ENCODE results near the gene TRMT61A. TPM values are rescaled to one million over a fixed set of nuclear protein-coding genes. Genes with fewer than 3 reads are reported as not detected.
A peak's percentile ranks its signal among the peaks of the same experiment; 100 is the strongest.

The TRMT61A gene
- total RNA-seq, 6 experiments from 2014 or later: 12.0 to 14.9 (median 13.4) TPM

- Mint-ChIP-seq H3K36me3 (ENCODE audit: low read depth) (peaks cover 4% of the 10 kb centered on the region; the same call in 1 of the 2 replicates), H3K9me3 (no peaks in the 10 kb centered on the region), H3K4me3 (no peak overlapping the region), H3K27ac (no peak overlapping the region), H3K4me1 (ENCODE audit: low read depth) (peaks cover 21% of the 10 kb centered on the region), H3K27me3 (ENCODE audit: insufficient read depth) (peaks cover 4% of the 10 kb centered on the region)
- no peak for DNase-seq
- TF ChIP-seq CTCF (IDR thresholded peaks at IDR 0.05): no peak
Measured at GRCh38 chr14:103534576-103535061, 5.6 kb downstream of the TRMT61A start.

- Mint-ChIP-seq H3K9me3 (no peaks in the 10 kb centered on the region), H3K27me3 (ENCODE audit: insufficient read depth) (peaks cover 4% of the 10 kb centered on the region), H3K36me3 (ENCODE audit: low read depth) (peaks cover 3% of the 10 kb centered on the region; the same call in 1 of the 2 replicates), H3K4me1 (ENCODE audit: low read depth) (peaks cover 17% of the 10 kb centered on the region), H3K27ac (no peak overlapping the region), H3K4me3 (no peak overlapping the region)
- no peak for TF ChIP-seq CTCF (IDR thresholded peaks at IDR 0.05)
- no peak for DNase-seq
Measured at GRCh38 chr14:103535081-103535890, 6.3 kb downstream of the TRMT61A start.

DNA sequence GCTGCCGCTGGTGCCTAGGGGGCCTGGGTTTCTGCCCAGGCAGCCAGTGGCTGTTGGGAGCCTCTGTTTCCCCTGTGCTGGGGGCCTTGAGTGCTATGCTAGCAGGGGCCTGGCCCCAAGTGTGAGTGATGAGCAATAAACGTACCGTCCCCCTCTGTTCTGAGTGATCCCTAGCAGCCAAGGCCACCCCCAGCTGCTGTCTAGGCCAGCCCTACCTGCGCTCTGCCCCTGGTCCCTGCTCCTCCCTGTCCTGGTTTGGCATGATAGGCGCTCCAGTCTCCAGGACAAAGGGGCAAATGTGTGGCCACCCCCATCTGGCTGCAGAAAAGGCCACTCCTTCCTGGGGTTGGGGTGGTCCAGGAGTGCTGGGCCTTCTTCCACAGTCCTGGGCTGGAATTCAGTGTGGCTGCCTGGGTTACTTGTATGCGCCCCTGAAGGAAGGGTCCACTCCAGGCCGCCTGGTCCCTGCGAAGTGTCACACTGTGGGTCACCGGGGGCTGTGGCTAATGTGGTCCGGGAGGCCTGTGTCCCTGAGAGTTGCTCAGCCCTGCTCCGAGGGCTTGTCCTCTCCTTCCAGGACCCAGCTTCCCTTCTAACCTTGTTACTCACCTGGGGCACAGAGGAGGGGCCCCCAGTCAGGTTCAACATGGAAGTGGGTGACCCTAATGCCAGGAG, 7.0 kb downstream of the TRMT61A start:
- H3K9me3 Mint-ChIP-seq: no peaks in the 10 kb centered on the region

DNA sequence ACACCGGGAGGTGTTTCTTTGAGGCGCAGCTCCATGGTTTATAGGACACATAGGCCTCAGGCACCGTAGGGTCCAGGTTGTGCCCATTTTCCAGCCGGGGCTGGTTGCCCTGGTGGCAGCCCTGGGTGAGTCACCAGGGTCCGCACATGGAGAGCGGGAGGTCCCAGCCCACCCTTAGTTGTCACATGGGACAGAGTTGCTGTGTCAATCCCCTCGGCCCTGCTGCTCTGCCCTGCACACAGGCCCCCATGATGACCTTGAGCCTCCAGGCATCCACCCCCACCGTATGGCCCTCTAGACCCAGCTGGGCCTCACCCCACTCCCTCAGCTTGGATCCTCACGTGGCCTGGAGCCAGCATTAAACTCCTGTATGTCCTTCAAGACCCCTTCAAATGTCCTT, 7.7 kb downstream of the TRMT61A start:
- Mint-ChIP-seq H3K9me3 (no peaks in the 10 kb centered on the region), H3K27ac (peak overlapping the region; percentile 73), H3K36me3 (ENCODE audit: low read depth) (no peaks in the 10 kb centered on the region), H3K4me1 (ENCODE audit: low read depth) (peaks cover 22% of the 10 kb centered on the region), H3K4me3 (no peak overlapping the region), H3K27me3 (ENCODE audit: insufficient read depth) (peaks cover 5% of the 10 kb centered on the region)
- DNase-seq: no peak
- no peak for TF ChIP-seq CTCF (IDR thresholded peaks at IDR 0.05)

More for the DNA sequence above, 7.0 kb downstream of the TRMT61A start:
- no peaks in the 10 kb centered on the region for H3K36me3 Mint-ChIP-seq (ENCODE audit: low read depth)
- no peak for DNase-seq
- H3K27ac Mint-ChIP-seq: 0 out of 2 replicates have a peak overlapping the region, but pooled peaks have one; percentile 7
- no peak overlapping the region for H3K4me3 Mint-ChIP-seq
- peaks cover 7% of the 10 kb centered on the region for H3K27me3 Mint-ChIP-seq (ENCODE audit: insufficient read depth)
- peaks cover 22% of the 10 kb centered on the region for H3K4me1 Mint-ChIP-seq (ENCODE audit: low read depth)
- no peak for TF ChIP-seq CTCF (IDR thresholded peaks at IDR 0.05)

- peaks cover 22% of the 10 kb centered on the region for H3K4me1 Mint-ChIP-seq (ENCODE audit: low read depth)
- peak overlapping the region; percentile 73 for H3K27ac Mint-ChIP-seq
- no peak for TF ChIP-seq CTCF (IDR thresholded peaks at IDR 0.05)
- peaks cover 5% of the 10 kb centered on the region for H3K27me3 Mint-ChIP-seq (ENCODE audit: insufficient read depth)
- H3K36me3 Mint-ChIP-seq (ENCODE audit: low read depth): no peaks in the 10 kb centered on the region
- H3K9me3 Mint-ChIP-seq: no peaks in the 10 kb centered on the region
- no peak overlapping the region for H3K4me3 Mint-ChIP-seq
- DNase-seq: peak; percentile 43
Measured at GRCh38 chr14:103537175-103537990, 8.4 kb downstream of the TRMT61A start.

Measured in HFFc6 (cell line).